ENCODE data around the gene SMAD5.

The SMAD5 gene

GRCh38 chr5:136109453-136110135 lies 23.1 kb upstream of the SMAD5 start:
- no peak overlapping the region for H3K4ac ChIP-seq (ENCODE audit: low read depth, low read length)
- H3K18ac ChIP-seq (ENCODE audit: low read length) = no peak overlapping the region
- no peak overlapping the region for H3K9ac ChIP-seq (ENCODE audit: low read length)
- WGBS (ENCODE audit: extremely low coverage, insufficient coverage, insufficient read length) = no CpG with 5 or more reads among the region's 5 CpGs
- no peak overlapping the region for H3K4me2 ChIP-seq (ENCODE audit: low read length)
- H3K14ac ChIP-seq (ENCODE audit: low read length) = no peak overlapping the region
- H2BK120ac ChIP-seq (ENCODE audit: insufficient read depth, low read length, poor library complexity) = no peak overlapping the region
- H3K27me3 ChIP-seq (ENCODE audit: insufficient read depth, low read length) = no peaks in the 10 kb centered on the region
- no peak overlapping the region for H2BK5ac ChIP-seq (ENCODE audit: low read depth, low read length, poor library complexity)
- no peaks in the 10 kb centered on the region for H3K79me1 ChIP-seq (ENCODE audit: low read length)
- no peaks in the 10 kb centered on the region for H3K36me3 ChIP-seq (ENCODE audit: control insufficient read depth in 1 of 2, insufficient read depth in 2 of 2, low read length in 2 of 2)
- H4K12ac ChIP-seq (ENCODE audit: low read depth, low read length) = no peak overlapping the region
- no peak overlapping the region for H4K91ac ChIP-seq (ENCODE audit: low read depth, low read length)
- H2BK12ac ChIP-seq (ENCODE audit: low read length) = no peak overlapping the region
- no peaks in the 10 kb centered on the region for H3K79me2 ChIP-seq (ENCODE audit: control insufficient read depth, insufficient read depth, low read length, poor library complexity)
- H2AK5ac ChIP-seq (ENCODE audit: low read length) = no peak overlapping the region
- H4K8ac ChIP-seq (ENCODE audit: low read depth, low read length) = no peak overlapping the region
- H3K23ac ChIP-seq (ENCODE audit: low read length) = no peak overlapping the region
- peak; percentile 9 to 17 for DNase-seq
- H3K4me3 ChIP-seq (ENCODE audit: low read depth, low read length) = no peak overlapping the region
- H3K4me1 ChIP-seq (ENCODE audit: control insufficient read depth in 1 of 2, insufficient read depth in 2 of 2, low read length in 2 of 2) = peaks cover 0 to 2% of the 10 kb centered on the region in 2 experiments
- H3K27ac ChIP-seq (ENCODE audit: low read depth, low read length) = no peak overlapping the region
- no peak overlapping the region for H2AFZ ChIP-seq (ENCODE audit: insufficient read depth, low read length, poor library complexity)
- peaks cover 1% of the 10 kb centered on the region for H3K9me3 ChIP-seq (ENCODE audit: insufficient read depth, low read depth, low read length)

DNA sequence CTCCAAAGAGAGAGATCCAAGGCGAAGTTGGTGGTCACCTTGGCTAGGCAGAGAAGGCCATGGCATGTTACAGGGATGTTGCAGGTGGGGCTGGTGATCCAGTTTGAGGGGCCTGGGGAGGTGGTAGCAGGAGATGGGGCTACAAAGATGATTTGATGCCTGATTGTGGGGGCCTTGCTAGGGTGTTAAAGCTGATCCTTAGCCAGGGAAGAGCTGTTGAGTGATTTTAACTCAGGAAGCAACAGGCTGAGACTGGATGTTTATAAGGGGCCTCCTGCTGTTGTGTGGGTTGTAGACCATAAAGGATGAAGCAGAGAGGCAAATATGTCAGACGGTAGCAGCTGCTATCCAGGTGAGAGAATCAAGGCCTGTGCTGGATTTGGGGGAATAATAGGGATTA lies 19.0 kb upstream of the SMAD5 start:
- Histone ChIP-seq H3K23ac (ENCODE audit: low read length) (no peak overlapping the region), H3K79me1 (ENCODE audit: low read length) (no peaks in the 10 kb centered on the region), H3K14ac (ENCODE audit: low read length) (no peak overlapping the region), H2BK5ac (ENCODE audit: low read depth, low read length, poor library complexity) (no peak overlapping the region), H3K9ac (ENCODE audit: low read length) (no peak overlapping the region), H3K27ac (ENCODE audit: low read depth, low read length) (no peak overlapping the region), H3K9me3 (ENCODE audit: insufficient read depth, low read depth, low read length) (peaks cover 1% of the 10 kb centered on the region), H4K8ac (ENCODE audit: low read depth, low read length) (no peak overlapping the region), H4K91ac (ENCODE audit: low read depth, low read length) (no peak overlapping the region), H2AK5ac (ENCODE audit: low read length) (no peak overlapping the region), H3K79me2 (ENCODE audit: control insufficient read depth, insufficient read depth, low read length, poor library complexity) (no peaks in the 10 kb centered on the region), H3K36me3 (ENCODE audit: control insufficient read depth in 1 of 2, insufficient read depth in 2 of 2, low read length in 2 of 2) (no peaks in the 10 kb centered on the region), H3K18ac (ENCODE audit: low read length) (no peak overlapping the region), H3K4me2 (ENCODE audit: low read length) (no peak overlapping the region), H4K12ac (ENCODE audit: low read depth, low read length) (no peak overlapping the region), H2BK12ac (ENCODE audit: low read length) (no peak overlapping the region), H2AFZ (ENCODE audit: insufficient read depth, low read length, poor library complexity) (no peak overlapping the region), H3K4ac (ENCODE audit: low read depth, low read length) (no peak overlapping the region), H3K27me3 (ENCODE audit: insufficient read depth, low read length) (no peaks in the 10 kb centered on the region), H3K4me3 (ENCODE audit: low read depth, low read length) (no peak overlapping the region), H3K4me1 (ENCODE audit: control insufficient read depth in 1 of 2, insufficient read depth in 2 of 2, low read length in 2 of 2) (no peaks in the 10 kb centered on the region), H2BK120ac (ENCODE audit: insufficient read depth, low read length, poor library complexity) (no peak overlapping the region)
- no CpG with 5 or more reads among the region's 2 CpGs for WGBS (ENCODE audit: extremely low coverage, insufficient coverage, insufficient read length)
- no peak for DNase-seq

DNA sequence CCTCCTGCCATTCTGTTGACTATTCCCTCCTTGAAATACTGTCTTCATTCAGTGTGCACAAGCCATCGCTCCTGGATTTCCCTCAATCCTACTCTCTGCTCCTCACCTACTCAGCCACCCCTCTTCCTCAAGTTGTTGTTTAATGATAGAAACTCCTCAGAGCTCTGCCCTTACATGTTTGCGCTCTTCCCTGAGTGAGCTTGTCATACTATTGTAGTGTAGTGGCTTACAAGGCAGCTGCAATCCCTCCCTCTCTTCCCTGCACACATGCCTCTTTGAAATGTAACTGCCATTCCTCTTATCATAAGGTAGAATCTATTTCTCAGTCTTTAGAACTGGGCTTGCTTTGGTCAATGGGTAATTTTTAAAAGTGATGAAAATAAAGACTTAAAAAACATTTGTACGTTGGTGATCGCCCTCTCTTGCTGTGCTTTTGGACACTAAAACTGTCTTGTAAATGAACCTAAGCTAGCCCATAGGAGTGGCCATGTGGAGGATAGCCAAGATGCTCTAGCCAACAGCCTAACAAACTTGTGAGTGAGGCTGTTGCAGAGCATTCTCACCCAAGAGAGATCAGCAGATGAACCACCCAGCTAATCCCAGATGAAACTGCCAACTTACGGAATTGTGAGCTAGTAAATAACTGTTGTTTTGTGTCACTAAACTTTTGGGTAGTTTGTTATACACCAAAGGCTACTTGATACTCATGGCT lies 18.1 kb upstream of the SMAD5 start:
- no CpG with 5 or more reads among the region's 5 CpGs for WGBS (ENCODE audit: extremely low coverage, insufficient coverage, insufficient read length)
- no peak overlapping the region for H2BK120ac ChIP-seq (ENCODE audit: insufficient read depth, low read length, poor library complexity)
- no peak overlapping the region for H2AFZ ChIP-seq (ENCODE audit: insufficient read depth, low read length, poor library complexity)
- no peaks in the 10 kb centered on the region for H3K4me1 ChIP-seq (ENCODE audit: control insufficient read depth in 1 of 2, insufficient read depth in 2 of 2, low read length in 2 of 2)
- no peak overlapping the region for H3K4me3 ChIP-seq (ENCODE audit: low read depth, low read length)
- no peak overlapping the region for H4K12ac ChIP-seq (ENCODE audit: low read depth, low read length)
- no peak overlapping the region for H3K9ac ChIP-seq (ENCODE audit: low read length)
- H4K8ac ChIP-seq (ENCODE audit: low read depth, low read length) = no peak overlapping the region
- no peak overlapping the region for H3K4ac ChIP-seq (ENCODE audit: low read depth, low read length)
- no peak overlapping the region for H3K27ac ChIP-seq (ENCODE audit: low read depth, low read length)
- DNase-seq = no peak
- no peak overlapping the region for H2AK5ac ChIP-seq (ENCODE audit: low read length)
- no peaks in the 10 kb centered on the region for H3K79me2 ChIP-seq (ENCODE audit: control insufficient read depth, insufficient read depth, low read length, poor library complexity)
- no peak overlapping the region for H3K18ac ChIP-seq (ENCODE audit: low read length)
- no peak overlapping the region for H2BK5ac ChIP-seq (ENCODE audit: low read depth, low read length, poor library complexity)
- no peaks in the 10 kb centered on the region for H3K36me3 ChIP-seq (ENCODE audit: control insufficient read depth in 1 of 2, insufficient read depth in 2 of 2, low read length in 2 of 2)
- no peak overlapping the region for H3K14ac ChIP-seq (ENCODE audit: low read length)
- no peak overlapping the region for H3K23ac ChIP-seq (ENCODE audit: low read length)
- H4K91ac ChIP-seq (ENCODE audit: low read depth, low read length) = no peak overlapping the region
- no peaks in the 10 kb centered on the region for H3K27me3 ChIP-seq (ENCODE audit: insufficient read depth, low read length)
- no peaks in the 10 kb centered on the region for H3K79me1 ChIP-seq (ENCODE audit: low read length)
- H3K9me3 ChIP-seq (ENCODE audit: insufficient read depth, low read depth, low read length) = peaks cover 1% of the 10 kb centered on the region
- no peak overlapping the region for H2BK12ac ChIP-seq (ENCODE audit: low read length)
- H3K4me2 ChIP-seq (ENCODE audit: low read length) = no peak overlapping the region

DNA sequence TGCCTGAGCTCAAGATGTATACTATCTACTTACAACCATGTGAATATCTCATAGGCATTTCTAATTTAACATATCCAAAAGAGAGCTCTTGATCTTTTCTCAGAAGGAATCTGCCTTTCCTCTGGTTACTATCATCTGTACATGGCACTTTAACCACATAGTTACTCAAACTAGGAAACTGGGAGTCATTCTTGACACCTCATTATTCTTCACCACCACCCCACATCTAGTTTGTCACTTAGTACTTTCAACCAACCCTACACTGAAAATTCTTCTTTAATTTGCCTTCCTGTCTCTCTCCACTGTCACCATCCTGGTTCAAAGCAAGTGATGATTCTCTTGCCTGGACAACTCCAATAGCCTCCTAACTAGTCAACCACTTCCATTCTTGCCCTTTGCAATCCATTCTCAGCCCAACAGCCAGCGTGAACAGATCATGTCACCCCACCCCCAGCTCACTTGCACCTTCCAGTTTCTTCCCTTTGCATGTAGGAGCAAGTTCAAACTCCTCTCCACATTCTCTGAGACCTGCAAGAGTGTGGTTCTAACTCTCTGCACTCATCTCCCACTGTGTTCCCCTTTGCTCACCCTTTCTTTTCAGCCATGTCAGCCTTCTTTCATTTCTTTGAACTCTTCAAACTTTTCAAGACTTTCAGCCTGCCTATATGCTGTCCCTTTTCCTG lies 17.3 kb upstream of the SMAD5 start:
- H2AFZ ChIP-seq (ENCODE audit: insufficient read depth, low read length, poor library complexity) = no peak overlapping the region
- no peak overlapping the region for H3K23ac ChIP-seq (ENCODE audit: low read length)
- no peak overlapping the region for H4K8ac ChIP-seq (ENCODE audit: low read depth, low read length)
- H3K79me2 ChIP-seq (ENCODE audit: control insufficient read depth, insufficient read depth, low read length, poor library complexity) = no peaks in the 10 kb centered on the region
- H3K27ac ChIP-seq (ENCODE audit: low read depth, low read length) = no peak overlapping the region
- no peak overlapping the region for H3K14ac ChIP-seq (ENCODE audit: low read length)
- H4K12ac ChIP-seq (ENCODE audit: low read depth, low read length) = no peak overlapping the region
- no peak overlapping the region for H2BK12ac ChIP-seq (ENCODE audit: low read length)
- no peak overlapping the region for H3K9ac ChIP-seq (ENCODE audit: low read length)
- H2AK5ac ChIP-seq (ENCODE audit: low read length) = no peak overlapping the region
- H2BK5ac ChIP-seq (ENCODE audit: low read depth, low read length, poor library complexity) = no peak overlapping the region
- no peak overlapping the region for H3K18ac ChIP-seq (ENCODE audit: low read length)
- no peak for DNase-seq
- no peaks in the 10 kb centered on the region for H3K36me3 ChIP-seq (ENCODE audit: control insufficient read depth in 1 of 2, insufficient read depth in 2 of 2, low read length in 2 of 2)
- H3K4me2 ChIP-seq (ENCODE audit: low read length) = no peak overlapping the region
- H3K79me1 ChIP-seq (ENCODE audit: low read length) = no peaks in the 10 kb centered on the region
- H3K4ac ChIP-seq (ENCODE audit: low read depth, low read length) = no peak overlapping the region
- H3K27me3 ChIP-seq (ENCODE audit: insufficient read depth, low read length) = no peaks in the 10 kb centered on the region
- no CpG with 5 or more reads among the region's 1 CpG for WGBS (ENCODE audit: extremely low coverage, insufficient coverage, insufficient read length)
- no peak overlapping the region for H4K91ac ChIP-seq (ENCODE audit: low read depth, low read length)
- H3K4me3 ChIP-seq (ENCODE audit: low read depth, low read length) = no peak overlapping the region
- H3K9me3 ChIP-seq (ENCODE audit: insufficient read depth, low read depth, low read length) = peaks cover 1% of the 10 kb centered on the region
- no peaks in the 10 kb centered on the region for H3K4me1 ChIP-seq (ENCODE audit: control insufficient read depth in 1 of 2, insufficient read depth in 2 of 2, low read length in 2 of 2)
- H2BK120ac ChIP-seq (ENCODE audit: insufficient read depth, low read length, poor library complexity) = no peak overlapping the region

Data from trophoblast cell (in vitro differentiated cells and primary cell).